ENCODE measurements around the gene INHBE.
"Not testable (repeated sequence)": the region's sequence is repeated elsewhere in the genome, so short reads cannot be mapped to it uniquely, and the experiment has no call there.

INHBE gene

DNA sequence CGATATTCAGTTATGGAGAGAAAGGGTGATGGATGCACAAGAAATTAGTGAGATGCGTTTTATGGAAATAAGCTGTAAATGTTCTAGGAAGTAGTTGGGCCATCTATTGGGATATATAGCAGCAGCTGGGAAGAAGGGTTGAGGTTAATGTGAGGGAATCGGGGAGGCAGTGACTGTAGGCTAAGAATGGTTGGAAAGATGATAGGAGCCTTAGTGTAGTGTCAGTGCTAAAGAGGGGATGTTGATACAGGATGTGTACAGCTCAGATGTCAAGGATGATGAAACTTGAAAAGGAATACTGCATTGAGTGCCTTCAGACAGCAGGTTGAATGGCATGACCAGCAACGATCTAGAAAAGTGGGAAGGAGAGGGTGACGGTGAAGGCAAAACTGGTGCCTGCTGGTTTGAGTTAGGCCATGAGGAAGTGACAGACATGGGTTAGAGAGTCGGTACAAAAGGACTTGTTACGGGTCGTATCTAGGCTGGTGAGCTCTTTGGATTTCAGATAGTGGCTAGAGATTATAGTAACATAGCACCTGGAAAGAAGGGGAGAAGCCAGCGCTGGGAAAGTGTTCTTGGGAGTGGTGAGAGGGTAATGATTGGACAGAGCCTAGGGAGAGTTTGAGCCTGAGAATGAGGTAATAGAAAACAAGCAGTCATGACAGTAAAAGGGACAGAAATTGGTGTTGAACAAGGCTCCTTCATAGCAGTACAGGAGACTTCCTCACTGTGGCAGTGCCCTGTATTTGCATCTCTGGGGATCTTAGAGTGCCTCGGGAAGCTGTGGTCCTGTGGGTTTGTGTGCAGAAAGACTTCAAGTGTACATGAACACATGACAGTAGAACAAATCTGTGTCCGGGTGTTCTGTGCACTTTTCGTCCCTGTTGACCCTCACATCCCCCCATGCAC, 42.4 kb downstream of the INHBE start:
- DNase-seq (ENCODE audit: low read depth in 2 of 2) = no peak

DNA sequence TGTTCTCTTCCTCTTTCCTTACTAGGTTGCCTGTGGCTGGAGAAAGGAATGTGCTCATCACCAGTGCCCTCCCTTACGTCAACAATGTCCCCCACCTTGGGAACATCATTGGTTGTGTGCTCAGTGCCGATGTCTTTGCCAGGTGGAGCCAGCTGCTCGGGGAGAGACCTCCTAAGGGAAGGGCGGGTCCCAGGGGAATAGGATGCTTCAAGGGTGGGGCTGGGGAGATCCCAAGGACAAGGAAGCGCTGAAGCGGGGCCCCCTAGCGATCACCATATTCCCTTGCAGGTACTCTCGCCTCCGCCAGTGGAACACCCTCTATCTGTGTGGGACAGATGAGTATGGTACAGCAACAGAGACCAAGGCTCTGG, 43.0 kb downstream of the INHBE start:
- DNase-seq (ENCODE audit: low read depth in 2 of 2) = no peak

DNA sequence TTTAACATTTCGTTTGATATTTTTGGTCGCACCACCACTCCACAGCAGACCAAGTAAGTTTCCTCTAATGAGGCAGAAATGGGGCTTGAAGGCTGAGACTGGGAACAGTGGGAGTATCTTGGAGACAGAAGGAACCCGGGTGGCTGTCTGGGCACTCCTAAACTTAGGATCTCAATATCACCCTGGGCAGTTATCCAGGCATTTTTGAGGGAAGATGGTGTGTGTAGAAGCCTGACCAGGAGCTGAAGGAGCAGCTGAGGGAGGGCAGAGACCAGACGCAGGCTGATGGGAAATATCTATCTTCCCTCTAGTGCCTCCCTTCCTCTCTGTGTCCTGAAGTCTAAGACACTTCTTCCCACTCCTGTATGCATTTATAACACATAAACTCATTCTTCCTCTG, 43.5 kb downstream of the INHBE start:
- DNase-seq (ENCODE audit: low read depth in 2 of 2) = no peak

DNA sequence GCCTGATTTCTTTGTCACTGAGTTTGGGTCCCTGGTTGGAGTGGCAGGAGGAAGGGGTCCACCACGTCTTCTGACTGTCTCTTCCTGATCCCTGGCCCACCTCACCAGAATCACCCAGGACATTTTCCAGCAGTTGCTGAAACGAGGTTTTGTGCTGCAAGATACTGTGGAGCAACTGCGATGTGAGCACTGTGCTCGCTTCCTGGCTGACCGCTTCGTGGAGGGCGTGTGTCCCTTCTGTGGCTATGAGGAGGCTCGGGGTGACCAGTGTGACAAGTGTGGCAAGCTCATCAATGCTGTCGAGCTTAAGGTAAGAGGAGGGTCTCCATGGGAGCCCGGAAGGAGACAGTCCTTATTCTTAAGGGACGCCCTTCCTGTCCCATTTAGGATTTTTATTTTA, 45.1 kb downstream of the INHBE start:
- no peak for DNase-seq (ENCODE audit: low read depth in 2 of 2)

DNA sequence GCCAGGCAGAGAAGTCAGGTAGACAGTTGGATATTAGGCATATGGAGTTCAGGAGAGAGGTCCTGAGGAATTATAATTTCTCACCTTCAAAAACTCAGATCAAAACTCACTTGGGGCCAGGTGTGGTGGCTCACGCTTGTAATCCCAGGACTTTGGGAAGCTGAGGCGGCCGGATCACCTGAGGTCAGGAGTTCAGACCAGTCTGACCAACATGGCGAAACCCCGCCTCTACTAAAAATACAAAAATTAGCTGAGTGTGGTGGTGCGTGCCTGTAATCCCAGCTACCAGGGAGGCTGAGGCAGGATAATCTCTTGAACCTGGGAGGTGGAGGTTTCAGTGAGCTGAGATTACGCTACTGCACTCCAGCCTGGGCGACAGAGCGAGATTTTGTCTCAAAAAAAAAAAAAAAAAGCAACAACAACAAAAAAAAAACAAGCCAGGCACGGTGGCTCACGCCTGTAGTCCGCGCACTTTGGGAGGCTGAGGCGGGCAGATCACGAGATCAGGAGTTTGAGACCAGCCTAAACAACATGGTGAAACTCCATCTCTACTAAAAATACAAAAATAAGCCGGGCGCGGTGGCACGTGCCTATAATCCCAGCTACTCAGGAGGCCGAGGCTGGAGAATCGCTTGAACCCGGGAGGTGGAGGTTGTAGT, 47.3 kb downstream of the INHBE start:
- DNase-seq (ENCODE audit: low read depth in 2 of 2) = not testable (repeated sequence)

DNA sequence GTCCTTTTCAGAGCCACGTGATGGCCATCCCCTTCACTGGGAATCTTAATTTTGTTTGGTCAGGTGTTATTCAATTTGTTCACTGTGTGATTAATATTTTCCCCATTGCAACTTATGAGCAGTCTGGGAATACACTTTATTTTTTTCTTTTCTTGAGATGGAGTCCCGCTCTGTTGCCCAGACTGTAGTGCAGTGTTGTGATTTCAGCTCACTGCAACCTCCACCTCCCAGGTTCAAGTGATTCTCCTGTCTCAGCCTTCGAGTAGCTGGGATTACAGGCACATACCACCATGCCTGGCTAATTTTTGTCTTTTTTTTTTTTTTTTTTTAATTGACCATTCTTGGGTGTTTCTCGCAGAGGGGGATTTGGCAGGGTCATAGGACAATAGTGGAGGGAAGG, 51.4 kb downstream of the INHBE start:
- DNase-seq (ENCODE audit: low read depth in 2 of 2) = not testable (repeated sequence)
